NCI-H2081 treated with DMSO at 0.1 percent for 48 hours (cell line): ENCODE measurements around the gene POLR3K.
"Not testable (repeated sequence)": the region's sequence is repeated elsewhere in the genome, so short reads cannot be mapped to it uniquely, and the experiment has no call there.

ENCODE experiments used
- DNase-seq: peaks from one replicate; lab custom pipeline; 2025; lab: John Stamatoyannopoulos, UW

Gene POLR3K

GRCh38 chr16:63998-64913 is 10.8 kb upstream of the POLR3K start:
- DNase-seq, result no peak

DNA sequence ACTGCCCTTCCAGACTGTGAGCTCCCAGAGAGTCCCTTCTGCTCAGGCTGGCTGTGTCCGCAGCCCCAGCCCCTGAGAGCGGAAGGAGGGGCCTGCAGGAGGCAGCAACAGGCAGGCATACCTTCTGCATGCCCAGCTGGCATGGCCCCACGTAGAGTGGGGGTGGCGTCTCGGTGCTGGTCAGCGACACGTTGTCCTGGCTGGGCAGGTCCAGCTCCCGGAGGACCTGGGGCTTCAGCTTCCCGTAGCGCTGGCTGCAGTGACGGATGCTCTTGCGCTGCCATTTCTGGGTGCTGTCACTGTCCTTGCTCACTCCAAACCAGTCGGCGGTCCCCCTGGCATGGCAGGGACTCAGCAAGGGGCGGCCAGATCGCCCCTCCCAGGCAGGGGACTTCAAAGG is 10.1 kb upstream of the POLR3K start:
- DNase-seq, result no peak

DNA sequence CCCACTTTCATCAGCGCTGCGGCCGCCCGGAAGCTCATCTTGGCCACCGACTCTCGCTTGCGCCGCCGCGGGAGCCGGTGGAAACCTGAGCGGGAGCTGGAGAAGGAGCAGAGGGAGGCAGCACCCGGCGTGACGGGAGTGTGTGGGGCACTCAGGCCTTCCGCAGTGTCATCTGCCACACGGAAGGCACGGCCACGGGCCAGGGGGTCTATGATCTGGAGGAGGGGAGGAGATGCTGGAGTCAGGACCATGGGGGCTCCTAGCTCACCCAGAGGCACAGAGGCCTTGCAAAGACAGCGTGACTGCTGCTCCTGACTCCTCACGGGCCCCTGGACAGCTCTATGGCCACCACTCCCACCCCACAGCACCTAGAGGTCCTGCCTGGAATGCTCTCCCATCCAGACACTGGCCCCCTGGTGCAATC is 9.6 kb upstream of the POLR3K start:
- DNase-seq, result no peak

- no peak for DNase-seq
These were observed 9.0 kb upstream of the POLR3K start for GRCh38 chr16:62283-62967.

DNA sequence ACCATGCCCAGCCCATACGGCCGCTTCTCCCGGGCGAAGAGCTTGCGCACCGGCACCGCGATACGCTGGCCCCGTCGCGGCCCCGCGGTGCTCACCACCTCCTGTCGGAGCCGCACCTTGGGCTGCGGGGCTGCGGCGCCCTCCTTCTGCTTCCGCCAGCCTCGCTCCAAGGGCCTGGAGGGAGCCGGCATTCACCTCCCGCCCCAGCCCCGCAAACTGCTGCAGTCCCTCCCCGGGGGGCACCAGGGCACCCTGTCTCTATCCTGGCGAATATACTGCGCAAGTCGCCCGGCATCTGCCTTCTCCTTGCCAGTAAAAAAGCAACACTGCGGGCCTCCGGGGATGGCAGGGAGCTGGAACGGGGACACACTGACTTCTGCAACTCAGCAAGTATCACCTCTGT is 8.5 kb upstream of the POLR3K start:
- DNase-seq, result no peak

- no peak for DNase-seq
These were observed 7.8 kb upstream of the POLR3K start for GRCh38 chr16:60929-61878.

GRCh38 chr16:60166-60565 is 6.8 kb upstream of the POLR3K start:
- no peak for DNase-seq

GRCh38 chr16:59440-60059 is 6.1 kb upstream of the POLR3K start:
- DNase-seq, result no peak

DNA sequence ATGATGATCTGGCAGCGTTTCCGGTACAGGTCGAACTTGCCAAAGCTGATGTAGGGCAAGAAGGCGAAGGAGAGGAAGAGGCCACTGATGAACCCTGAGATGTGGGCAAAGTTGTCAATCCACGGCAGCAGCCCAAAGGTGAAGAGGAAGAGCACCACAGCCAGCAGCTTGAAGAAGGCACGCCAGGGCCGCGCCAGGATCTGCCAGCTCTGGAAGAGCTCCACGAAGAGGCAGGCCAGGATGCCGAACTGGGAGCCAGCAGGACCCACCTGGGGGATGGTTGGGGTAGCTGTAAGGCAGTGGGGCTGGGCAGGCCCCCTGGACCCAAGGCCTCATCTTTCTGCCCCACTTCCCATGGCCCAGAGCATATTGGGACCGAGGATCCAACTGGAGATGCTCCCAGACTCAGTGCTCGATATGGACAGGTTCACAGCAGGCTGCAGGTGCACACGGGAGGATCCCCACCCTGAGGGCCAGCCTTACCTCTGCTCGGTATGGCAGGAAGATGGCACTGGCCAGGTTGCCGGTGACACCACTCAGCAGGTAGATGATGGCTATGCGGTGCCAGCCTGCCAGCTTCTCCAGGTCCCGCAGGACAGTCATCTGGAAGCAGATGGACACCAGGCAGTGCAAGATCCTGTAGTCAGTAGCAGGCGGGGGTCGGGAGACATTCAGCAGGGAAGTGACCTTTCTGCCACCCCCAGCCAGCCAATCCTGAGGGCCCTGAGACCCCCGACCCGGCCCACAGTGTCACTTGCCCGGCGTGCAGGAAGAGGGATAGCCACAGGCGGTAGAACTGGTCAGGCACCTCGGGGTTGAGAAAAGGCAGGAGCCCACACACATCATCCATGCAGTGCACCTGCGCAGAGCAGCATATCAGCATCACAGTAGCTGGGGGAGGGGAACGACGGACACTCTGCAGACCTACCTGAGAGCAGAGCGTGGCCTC is 5.4 kb upstream of the POLR3K start:
- no peak for DNase-seq

GRCh38 chr16:57711-58110 is 4.3 kb upstream of the POLR3K start:
- DNase-seq, result no peak

DNA sequence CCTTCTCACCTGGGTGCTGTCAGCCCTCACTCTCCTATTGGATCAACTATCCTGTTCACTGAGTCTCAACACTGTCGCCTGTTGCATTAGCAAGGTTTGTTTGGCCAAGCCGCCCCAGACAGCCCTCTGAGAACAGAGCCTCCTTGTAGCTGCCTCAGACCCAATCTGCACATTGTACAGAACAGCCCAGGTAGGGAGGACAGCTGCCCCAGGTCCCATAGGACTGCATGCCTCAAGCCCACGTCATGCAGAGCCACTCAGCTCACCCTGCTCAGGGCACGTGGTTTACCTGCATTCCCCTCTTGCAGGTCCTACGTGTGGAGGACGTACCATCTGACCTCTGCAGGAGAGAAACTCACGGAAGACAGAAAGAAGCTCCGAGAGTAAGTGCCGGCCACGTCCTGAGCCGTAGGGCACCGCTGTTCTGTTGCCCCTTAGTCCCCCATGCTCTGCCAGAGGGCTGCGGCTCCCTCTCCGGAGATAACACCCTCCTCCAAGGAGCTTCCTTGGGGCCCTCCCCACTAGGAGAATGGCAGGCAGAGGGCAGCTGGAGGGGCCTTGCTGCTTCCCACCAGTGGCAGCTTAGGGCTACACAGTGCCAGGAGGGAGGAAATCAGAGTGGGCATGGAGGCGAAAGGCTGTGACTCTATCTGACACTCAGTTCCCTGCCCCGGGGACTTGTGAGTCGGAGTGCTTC is 3.0 kb upstream of the POLR3K start:
- DNase-seq, result no peak

- no peak for DNase-seq
These were observed 2.2 kb upstream of the POLR3K start for GRCh38 chr16:55571-56136.

GRCh38 chr16:54237-54581 is 801 bp upstream of the POLR3K start:
- DNase-seq, result no peak

- no peak for DNase-seq
These were observed 2.4 kb downstream of the POLR3K start for GRCh38 chr16:50769-51591.

DNA sequence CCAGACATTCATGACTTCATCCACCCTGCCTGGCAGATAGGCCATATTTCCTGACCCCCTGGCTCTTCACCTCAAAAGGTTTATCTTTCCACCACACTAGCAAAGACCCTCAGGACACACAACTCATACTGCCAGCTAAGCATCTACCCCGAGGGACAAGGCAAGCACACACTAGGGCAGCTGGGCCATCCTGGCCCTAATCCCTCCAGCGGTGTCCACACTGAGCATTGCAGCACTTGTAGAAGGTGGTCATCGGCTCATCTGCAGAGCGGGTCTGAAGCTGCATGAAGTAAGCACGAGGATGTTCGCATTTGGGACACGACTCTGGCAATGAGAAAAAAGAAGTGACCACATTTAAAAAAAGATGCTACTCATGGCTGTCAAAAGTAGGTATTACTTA is 6.2 kb downstream of the POLR3K start:
- no peak for DNase-seq

GRCh38 chr16:46510-46909 is 6.9 kb downstream of the POLR3K start:
- DNase-seq, result not testable (repeated sequence)

GRCh38 chr16:45454-45853 is 8.0 kb downstream of the POLR3K start:
- DNase-seq, result no peak

- no peak for DNase-seq
These were observed 8.8 kb downstream of the POLR3K start for GRCh38 chr16:44655-45054.

GRCh38 chr16:43294-43693 is 10.1 kb downstream of the POLR3K start:
- DNase-seq, result no peak
